ENCODE measurements around the gene ADGRG4.

The ADGRG4 gene

DNA sequence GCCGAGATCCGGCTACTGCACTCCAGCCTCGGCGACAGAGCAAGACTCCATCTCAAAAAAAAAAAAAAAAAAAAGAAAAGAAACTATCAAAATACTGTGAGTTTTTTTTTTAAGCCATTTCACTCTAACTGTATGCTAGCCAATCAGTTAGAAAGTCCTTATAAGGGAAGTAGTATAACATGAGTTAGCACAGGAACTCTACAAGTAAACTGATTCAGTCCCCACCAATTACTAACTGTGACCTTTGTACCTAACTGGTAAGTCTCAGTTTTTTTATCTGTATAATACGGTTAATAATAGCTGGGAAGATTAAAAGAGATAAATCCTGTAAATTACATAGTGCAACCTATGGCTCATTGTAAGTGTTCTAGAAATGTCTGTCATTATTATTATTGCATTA, 151.9 kb downstream of the ADGRG4 start:
- TF ChIP-seq, protein P1, sequence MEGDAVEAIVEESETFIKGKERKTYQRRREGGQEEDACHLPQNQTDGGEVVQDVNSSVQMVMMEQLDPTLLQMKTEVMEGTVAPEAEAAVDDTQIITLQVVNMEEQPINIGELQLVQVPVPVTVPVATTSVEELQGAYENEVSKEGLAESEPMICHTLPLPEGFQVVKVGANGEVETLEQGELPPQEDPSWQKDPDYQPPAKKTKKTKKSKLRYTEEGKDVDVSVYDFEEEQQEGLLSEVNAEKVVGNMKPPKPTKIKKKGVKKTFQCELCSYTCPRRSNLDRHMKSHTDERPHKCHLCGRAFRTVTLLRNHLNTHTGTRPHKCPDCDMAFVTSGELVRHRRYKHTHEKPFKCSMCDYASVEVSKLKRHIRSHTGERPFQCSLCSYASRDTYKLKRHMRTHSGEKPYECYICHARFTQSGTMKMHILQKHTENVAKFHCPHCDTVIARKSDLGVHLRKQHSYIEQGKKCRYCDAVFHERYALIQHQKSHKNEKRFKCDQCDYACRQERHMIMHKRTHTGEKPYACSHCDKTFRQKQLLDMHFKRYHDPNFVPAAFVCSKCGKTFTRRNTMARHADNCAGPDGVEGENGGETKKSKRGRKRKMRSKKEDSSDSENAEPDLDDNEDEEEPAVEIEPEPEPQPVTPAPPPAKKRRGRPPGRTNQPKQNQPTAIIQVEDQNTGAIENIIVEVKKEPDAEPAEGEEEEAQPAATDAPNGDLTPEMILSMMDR (IDR thresholded peaks at IDR 0.05; ENCODE audit: insufficient read depth, low read depth, low read length, missing control alignments) = no peak
- H3K4me3 ChIP-seq (ENCODE audit: low read depth, low read length) = no peak overlapping the region
- no peak for DNase-seq (ENCODE audit: low read depth)

DNA sequence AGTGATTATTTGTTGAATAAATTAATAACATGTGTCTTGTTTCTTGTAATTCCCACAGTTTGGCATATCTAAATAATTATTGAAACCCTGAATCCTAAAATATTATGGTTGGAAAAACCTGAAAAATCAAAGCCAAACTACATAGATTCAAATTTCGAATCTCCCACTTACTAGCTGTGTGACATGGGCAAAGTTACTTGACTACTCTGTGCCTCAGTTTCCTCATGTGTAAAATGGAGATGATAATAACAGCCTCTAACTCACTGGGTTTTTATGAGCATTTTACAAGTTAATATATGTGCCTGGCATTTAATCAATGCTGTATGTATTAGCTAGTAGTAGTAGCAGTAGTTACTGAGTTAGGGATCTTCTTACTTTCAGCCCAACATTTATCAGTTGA, 152.4 kb downstream of the ADGRG4 start:
- TF ChIP-seq, protein P1 (IDR thresholded peaks at IDR 0.05; ENCODE audit: insufficient read depth, low read depth, low read length, missing control alignments) = no peak
- H3K4me3 ChIP-seq (ENCODE audit: low read depth, low read length) = no peak overlapping the region
- DNase-seq (ENCODE audit: low read depth) = no peak

DNA sequence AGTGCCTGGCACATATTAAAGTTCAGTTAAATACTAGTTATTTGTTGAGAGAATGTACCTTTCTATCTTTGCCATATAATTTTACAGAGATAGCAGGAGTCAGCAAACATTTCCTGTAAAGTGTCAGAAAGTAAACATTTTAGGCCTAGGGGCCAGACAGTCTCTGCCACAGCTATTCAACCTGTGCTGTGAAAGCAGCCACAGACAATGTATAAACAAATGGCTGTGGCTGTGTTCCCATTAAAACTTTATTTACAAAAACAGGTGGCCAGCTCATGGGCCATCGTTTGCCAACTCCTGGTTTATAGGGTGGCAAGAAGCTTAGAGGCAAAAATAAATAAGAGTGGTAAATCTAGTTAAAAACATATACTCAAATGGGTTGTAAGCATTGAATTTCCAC, 153.0 kb downstream of the ADGRG4 start:
- H3K4me3 ChIP-seq (ENCODE audit: low read depth, low read length) = no peak overlapping the region
- TF ChIP-seq, protein P1 (IDR thresholded peaks at IDR 0.05; ENCODE audit: insufficient read depth, low read depth, low read length, missing control alignments) = no peak
- no peak for DNase-seq (ENCODE audit: low read depth)

DNA sequence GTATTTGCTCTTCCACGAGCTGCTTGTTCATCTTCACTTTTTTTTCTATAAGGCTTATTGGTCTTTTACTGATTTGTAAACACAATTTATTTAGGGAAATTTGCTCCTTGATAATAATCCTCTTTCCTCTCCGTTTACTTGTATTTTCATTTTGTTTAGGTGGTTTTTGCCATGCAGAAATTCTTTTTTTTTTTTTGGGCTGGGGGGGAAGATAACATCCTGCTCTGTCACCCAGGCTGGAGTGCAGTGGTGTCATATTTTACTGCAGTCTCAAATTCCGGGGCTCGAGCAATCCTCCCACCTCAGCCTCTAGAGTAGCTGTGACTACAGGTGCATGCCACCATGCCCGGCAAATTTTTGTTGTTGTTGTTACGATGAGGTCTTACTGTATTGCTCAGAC, 155.4 kb downstream of the ADGRG4 start:
- no peak overlapping the region for H3K4me3 ChIP-seq (ENCODE audit: low read depth, low read length)
- DNase-seq (ENCODE audit: low read depth) = no peak
- TF ChIP-seq, protein P1 (IDR thresholded peaks at IDR 0.05; ENCODE audit: insufficient read depth, low read depth, low read length, missing control alignments) = no peak

DNA sequence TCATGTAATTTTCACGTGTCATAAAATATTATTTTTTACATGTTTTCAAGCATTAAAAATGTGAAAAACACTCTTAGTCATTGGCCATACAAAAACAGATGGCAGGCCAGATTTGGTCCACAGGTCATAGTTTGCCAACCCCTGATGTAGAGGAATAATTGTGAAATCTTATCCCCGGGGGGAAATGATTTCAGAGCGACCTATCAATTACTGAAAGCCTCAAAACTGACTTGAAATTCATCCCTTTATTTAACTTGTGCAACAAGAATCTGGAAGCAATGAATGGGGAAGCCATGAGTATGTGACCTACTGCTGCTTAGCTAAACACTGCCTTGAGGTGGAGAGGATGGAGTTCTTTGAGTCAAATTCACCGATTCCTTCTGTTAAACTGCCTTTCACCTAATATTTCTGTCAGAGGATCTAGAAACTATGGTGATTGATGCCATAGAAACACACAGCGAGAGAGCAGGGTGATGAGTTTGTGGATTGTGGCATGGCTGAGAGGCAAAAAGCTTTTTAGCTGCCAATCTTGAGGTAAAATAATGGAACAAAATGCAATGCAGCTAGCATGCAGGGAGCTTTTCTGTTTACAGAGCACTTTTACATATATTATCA, 156.6 kb downstream of the ADGRG4 start:
- TF ChIP-seq, protein P1 (IDR thresholded peaks at IDR 0.05; ENCODE audit: insufficient read depth, low read depth, low read length, missing control alignments) = no peak
- H3K4me3 ChIP-seq (ENCODE audit: low read depth, low read length) = no peak overlapping the region
- DNase-seq (ENCODE audit: low read depth) = no peak

DNA sequence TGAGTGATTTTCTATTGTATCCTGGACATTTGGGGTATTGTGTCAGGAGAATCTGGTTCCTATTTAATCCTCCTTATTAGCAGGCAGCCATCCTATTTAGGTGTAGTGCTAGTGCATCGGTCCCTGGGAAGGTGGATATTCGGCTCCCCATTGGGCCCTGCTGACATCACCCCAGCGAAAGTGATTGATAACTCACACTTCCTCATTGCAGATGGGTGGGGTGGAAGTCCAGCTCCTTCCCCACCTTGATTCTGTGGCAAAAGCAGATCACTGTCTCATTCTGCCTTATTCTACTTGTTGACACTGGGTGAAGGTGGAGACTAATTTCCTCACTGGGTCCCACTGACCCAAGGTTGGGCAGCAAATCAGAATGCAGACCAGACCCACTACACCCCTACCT, 163.8 kb downstream of the ADGRG4 start:
- TF ChIP-seq, protein P1 (IDR thresholded peaks at IDR 0.05; ENCODE audit: insufficient read depth, low read depth, low read length, missing control alignments) = no peak
- no peak for DNase-seq (ENCODE audit: low read depth)
- H3K4me3 ChIP-seq (ENCODE audit: low read depth, low read length) = no peak overlapping the region
